Measurements from ENCODE around the gene TDRD3.

DNA sequence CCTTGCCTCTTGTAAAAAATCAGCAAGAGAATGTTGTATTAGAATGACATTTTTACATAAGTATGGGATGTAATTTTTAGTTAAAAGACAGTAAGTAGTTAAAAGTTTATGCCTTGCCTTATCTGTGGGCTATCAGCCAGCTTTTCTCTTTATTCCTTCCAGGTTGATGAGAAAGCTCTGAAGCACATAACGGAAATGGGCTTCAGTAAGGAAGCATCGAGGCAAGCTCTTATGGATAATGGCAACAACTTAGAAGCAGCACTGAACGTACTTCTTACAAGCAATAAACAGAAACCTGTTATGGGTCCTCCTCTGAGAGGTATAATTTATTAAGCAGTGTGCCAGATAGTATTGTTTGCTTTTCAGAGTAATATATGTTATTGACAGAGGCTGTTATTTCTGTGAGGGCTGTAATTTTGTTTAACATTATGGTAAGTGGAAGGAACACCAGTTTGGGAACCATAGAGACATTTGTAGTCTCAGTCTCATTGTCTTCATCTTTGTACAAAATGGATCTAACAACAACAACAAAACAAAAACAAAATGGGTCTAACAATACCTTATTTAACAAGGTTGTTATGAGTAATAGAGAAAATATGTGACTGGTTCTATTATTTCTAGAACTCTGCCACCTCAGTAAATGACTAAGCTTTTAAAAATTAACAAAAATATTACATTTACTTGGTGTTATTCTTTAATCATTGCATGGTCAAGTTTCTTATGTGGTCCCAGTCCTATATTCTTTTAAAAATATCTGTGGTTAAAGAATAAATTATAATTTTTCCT lies 112.8 kb downstream of the TDRD3 start:
- no peak for TF ChIP-seq SPI1 (IDR thresholded peaks at IDR 0.05; ENCODE audit: low read depth, low read length)
- no peak for TF ChIP-seq POLR2A (IDR thresholded peaks at IDR 0.05; ENCODE audit: low read depth, low read length)
- TF ChIP-seq TAF1 (IDR thresholded peaks at IDR 0.05; ENCODE audit: low read depth, low read length), result no peak
